Fibroblast of pulmonary artery (primary cell): ENCODE data around the gene ATP6V1C2.

Experiments
- DNase-seq: peaks from one replicate; pipeline ENCODE4 v3.0.0-alpha.2; 2010; ENCODE audit warnings: low read depth
- H3K4me3 ChIP-seq: replicated peaks from 2 replicates; pipeline ENCODE4 v1.5.1; 2011; ENCODE audit warnings: low read depth, mild to moderate bottlenecking, control low read depth, low read length, moderate library complexity
- TF ChIP-seq, protein P1 (sequence below): IDR thresholded peaks from 2 replicates; pipeline ENCODE4 v1.5.1; 2011; ENCODE audit warnings: mild to moderate bottlenecking, control low read depth, low read length, inconsistent platforms; ENCODE audit errors: missing control alignments

The ATP6V1C2 gene

DNA sequence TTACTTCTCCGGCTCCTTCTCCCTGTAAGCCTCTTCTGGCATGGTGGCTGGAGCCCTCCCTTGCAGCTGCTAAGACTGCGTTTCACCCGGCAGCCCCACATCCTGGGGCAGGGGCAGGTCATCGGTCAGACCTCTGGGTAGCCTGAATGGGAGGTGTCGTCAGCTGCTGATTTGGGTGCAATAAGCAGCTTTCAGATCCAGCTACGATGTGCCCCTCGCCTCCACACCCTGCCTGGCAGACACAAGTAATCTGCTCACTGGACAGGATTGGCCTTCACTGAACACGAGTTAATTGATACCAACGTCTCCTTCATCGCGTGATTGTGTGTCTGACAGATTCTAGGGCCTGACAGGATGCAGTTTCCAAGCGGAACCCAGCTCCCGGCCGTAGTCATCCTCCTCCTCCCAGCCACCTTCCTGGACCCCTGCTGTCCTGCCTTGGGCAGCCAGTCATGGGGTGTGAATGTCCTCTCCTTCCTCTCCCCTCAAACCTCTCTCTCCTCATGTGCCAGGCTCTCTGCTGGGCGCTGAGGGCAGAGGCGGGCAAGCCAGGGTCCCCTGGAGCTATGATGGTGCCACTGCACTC, 110.1 kb downstream of the ATP6V1C2 start:
- no peak for DNase-seq
- TF ChIP-seq, protein P1, sequence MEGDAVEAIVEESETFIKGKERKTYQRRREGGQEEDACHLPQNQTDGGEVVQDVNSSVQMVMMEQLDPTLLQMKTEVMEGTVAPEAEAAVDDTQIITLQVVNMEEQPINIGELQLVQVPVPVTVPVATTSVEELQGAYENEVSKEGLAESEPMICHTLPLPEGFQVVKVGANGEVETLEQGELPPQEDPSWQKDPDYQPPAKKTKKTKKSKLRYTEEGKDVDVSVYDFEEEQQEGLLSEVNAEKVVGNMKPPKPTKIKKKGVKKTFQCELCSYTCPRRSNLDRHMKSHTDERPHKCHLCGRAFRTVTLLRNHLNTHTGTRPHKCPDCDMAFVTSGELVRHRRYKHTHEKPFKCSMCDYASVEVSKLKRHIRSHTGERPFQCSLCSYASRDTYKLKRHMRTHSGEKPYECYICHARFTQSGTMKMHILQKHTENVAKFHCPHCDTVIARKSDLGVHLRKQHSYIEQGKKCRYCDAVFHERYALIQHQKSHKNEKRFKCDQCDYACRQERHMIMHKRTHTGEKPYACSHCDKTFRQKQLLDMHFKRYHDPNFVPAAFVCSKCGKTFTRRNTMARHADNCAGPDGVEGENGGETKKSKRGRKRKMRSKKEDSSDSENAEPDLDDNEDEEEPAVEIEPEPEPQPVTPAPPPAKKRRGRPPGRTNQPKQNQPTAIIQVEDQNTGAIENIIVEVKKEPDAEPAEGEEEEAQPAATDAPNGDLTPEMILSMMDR = no peak
- H3K4me3 ChIP-seq = no peak overlapping the region

DNA sequence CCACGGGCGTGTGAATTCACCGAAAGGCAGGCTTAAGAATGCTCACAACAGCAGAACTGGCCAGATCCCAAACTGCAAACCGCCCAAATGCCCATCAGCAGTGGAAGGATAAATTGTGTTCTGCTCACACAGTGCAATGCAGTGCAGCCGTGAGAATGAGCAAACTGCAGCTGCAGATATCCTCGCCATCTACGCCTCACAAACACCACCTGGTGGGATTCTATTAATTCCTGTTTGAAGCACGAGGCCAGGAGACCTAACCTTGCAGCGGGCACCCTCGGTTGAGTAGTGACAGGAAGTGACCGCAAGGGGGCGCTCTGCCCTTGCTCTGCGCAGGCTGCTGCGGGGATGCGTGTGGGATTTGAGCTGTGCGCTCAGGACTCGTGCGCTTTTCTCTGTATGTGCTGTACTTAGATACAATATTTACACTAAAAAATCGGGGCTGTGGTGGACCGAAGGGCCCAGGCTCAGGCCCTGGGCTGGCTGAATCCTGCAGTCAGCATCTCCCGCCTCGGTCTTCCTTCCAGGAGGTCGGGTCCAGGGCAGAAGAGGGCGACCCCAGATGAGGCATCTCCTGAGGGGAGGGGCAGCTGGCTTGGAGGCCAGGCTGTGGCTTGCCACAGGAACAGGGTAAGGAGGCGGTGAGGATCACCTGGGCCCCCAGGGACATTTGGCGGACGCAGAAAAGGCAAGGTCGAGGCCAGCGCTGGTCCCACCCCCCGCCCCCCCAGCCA, 110.9 kb downstream of the ATP6V1C2 start:
- TF ChIP-seq, protein P1 = peak; percentile 88
- DNase-seq = peak; percentile 81
- no peak overlapping the region for H3K4me3 ChIP-seq

DNA sequence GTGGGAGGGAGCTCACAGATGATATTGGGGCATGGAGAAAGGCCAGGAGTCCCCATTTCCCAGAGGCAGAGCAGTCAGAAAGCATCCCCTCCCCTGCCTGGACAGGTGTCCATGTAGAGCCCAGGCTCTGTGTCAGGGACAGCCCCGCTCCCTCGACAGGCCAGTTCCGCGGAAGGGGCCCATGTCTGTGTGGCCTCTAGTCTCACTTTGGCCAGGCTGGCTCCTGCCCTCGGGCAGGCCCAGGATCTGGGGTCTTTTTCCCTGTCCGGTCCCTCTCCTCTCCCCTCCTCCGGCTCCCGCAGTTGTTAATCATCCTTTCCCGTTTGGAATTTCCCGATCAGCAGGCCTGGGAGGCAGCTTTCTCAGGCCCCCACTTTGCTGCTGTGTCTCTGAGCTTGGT, 111.6 kb downstream of the ATP6V1C2 start:
- no peak for DNase-seq
- H3K4me3 ChIP-seq = no peak overlapping the region
- TF ChIP-seq, protein P1 = no peak

DNA sequence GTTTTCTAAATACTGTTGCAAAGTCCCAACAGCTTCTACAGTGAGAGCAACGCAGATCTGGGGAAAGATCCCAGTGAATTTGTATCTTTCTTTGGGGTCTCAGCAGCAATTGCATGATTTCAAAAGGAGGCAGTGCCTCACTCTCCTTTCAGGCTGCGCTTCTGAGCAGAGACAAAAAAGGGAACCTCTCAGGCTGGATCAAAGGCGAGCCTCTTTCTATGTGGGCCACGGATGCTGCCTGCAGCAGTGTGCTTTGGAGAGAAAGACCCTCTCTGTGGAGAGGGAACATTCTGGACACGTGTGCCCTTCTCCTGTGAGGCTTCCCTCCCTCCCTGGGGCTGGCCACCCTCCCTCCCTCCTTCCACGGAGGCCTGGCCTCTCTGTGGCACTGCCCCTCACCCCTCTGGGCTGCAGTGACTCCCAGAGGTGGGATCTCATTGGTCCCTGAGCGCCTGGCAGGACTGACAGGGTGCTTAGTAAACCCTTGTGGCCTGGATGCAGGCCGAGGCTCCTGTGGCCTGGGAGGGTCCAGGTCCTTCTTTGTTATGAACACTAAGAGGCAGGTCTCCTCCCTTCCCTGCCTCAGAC, 112.7 kb downstream of the ATP6V1C2 start:
- TF ChIP-seq, protein P1 = no peak
- no peak overlapping the region for H3K4me3 ChIP-seq
- no peak for DNase-seq
